ENCODE results near the gene FZR1. TPM values are rescaled to one million over a fixed set of nuclear protein-coding genes. Genes with fewer than 3 reads are reported as not detected.

The FZR1 gene
- total and polyA plus RNA-seq, 3 donors from 2014 or later, result 91.2 to 123 (median 95.1) TPM

- H3K27ac ChIP-seq, result peak overlapping the region; percentile 88 to 89
Observed at GRCh38 chr19:3499738-3500428, 6.2 kb upstream of the FZR1 start.

DNA sequence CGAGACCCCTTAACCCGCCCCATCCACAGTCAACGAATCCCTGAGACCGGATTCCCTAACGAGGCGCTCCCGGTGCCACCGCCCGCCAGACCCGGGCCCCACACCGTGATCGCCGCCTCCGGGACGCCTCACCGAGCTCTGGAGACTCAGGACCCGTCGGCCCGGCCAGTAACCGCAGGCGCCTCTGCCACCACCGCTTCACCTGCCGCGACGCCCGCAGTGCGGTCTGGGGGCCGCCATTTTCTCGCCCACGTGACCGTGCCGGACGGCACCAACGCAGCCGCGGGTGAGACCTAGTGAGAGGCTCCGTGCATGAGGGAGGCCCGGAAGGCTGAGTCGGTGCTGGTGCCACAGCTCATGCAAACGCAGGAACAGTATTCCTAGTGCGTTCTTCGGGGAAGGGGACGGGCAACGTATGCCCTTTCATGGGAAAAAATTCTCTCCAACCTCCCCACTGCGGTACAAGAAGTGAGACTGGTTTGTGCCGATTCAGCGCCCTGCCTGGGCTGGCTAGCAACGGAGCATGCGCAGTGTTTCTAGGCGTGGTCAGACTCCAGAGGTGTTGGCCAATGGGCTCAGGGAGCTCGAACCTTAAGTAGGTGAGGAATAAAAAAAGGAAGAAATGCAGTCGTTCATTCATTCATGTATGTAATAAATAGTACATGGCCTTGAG, 5.5 kb upstream of the FZR1 start, which contains the start of gene DOHH:
Gene DOHH (minus strand): TSS at position 246 of the 673 bp plus-strand sequence. CDS start 3,860 bp downstream, outside the sequence.
- intact Hi-C loops (cut with DNase I; ENCODE audit: low total_unique reads), result no loop called here
- WGBS, 2 donors, result 1% methylated on average over 15 to 40 of the region's 52 CpGs
- H3K9me3 ChIP-seq, result no peaks in the 10 kb centered on the region

More at GRCh38 chr19:3499738-3500428, 6.2 kb upstream of the FZR1 start:
- Histone ChIP-seq H3K9me3 (no peaks in the 10 kb centered on the region), H3K27me3 (no peaks in the 10 kb centered on the region), H3K4me1 (peaks cover 10% of the 10 kb centered on the region), H3K4me3 (peak overlapping the region; percentile 78 to 81), H3K36me3 (ENCODE audit: low read depth, missing control alignments) (no peaks in the 10 kb centered on the region)
- WGBS, 2 donors, result 13 to 22% methylated on average over 18 of the region's 18 CpGs
- no peak for DNase-seq
- intact Hi-C loops (cut with DNase I; ENCODE audit: low total_unique reads), result no loop called here
- TF ChIP-seq, protein P1, sequence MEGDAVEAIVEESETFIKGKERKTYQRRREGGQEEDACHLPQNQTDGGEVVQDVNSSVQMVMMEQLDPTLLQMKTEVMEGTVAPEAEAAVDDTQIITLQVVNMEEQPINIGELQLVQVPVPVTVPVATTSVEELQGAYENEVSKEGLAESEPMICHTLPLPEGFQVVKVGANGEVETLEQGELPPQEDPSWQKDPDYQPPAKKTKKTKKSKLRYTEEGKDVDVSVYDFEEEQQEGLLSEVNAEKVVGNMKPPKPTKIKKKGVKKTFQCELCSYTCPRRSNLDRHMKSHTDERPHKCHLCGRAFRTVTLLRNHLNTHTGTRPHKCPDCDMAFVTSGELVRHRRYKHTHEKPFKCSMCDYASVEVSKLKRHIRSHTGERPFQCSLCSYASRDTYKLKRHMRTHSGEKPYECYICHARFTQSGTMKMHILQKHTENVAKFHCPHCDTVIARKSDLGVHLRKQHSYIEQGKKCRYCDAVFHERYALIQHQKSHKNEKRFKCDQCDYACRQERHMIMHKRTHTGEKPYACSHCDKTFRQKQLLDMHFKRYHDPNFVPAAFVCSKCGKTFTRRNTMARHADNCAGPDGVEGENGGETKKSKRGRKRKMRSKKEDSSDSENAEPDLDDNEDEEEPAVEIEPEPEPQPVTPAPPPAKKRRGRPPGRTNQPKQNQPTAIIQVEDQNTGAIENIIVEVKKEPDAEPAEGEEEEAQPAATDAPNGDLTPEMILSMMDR (IDR thresholded peaks at IDR 0.05), result no peak
- TF ChIP-seq POLR2A (IDR thresholded peaks at IDR 0.05), result no peak

GRCh38 chr19:3501780-3502179, 4.3 kb upstream of the FZR1 start:
- TF ChIP-seq, protein P1 (IDR thresholded peaks at IDR 0.05), result no peak
- Histone ChIP-seq H3K36me3 (ENCODE audit: low read depth, missing control alignments) (no peaks in the 10 kb centered on the region), H3K27me3 (no peaks in the 10 kb centered on the region), H3K4me3 (no peak overlapping the region), H3K4me1 (peaks cover 14% of the 10 kb centered on the region), H3K27ac (no peak overlapping the region), H3K9me3 (no peaks in the 10 kb centered on the region)
- DNase-seq, result no peak
- intact Hi-C loops (cut with DNase I; ENCODE audit: low total_unique reads), result no loop called here
- 80 to 85% methylated on average over 3 of the region's 3 CpGs for WGBS, 2 donors

More for the DNA sequence above, 5.5 kb upstream of the FZR1 start, which contains the start of gene DOHH:
- Histone ChIP-seq H3K4me3 (peak within 1 kb of the TSS; percentile 78 to 81), H3K4me1 (peaks cover 14% of the 10 kb centered on the region), H3K27ac (peak within 1 kb of the TSS; percentile 88 to 89), H3K36me3 (ENCODE audit: low read depth, missing control alignments) (no peaks in the 10 kb centered on the region), H3K27me3 (no peaks in the 10 kb centered on the region)
- DNase-seq, result peak; percentile 97
- no peak for TF ChIP-seq POLR2A (IDR thresholded peaks at IDR 0.05)
- TF ChIP-seq, protein P1 (IDR thresholded peaks at IDR 0.05), result no peak

GRCh38 chr19:3503036-3503572, 3.0 kb upstream of the FZR1 start:
- H3K9me3 ChIP-seq, result no peaks in the 10 kb centered on the region
- H3K27me3 ChIP-seq, result no peaks in the 10 kb centered on the region
- H3K36me3 ChIP-seq (ENCODE audit: low read depth, missing control alignments), result no peaks in the 10 kb centered on the region
- intact Hi-C loops (cut with DNase I; ENCODE audit: low total_unique reads), result no loop called here
- 58 to 59% methylated on average over 11 to 13 of the region's 13 CpGs for WGBS, 2 donors
- peak overlapping the region in 1 of 2 donors; percentile 19 for H3K27ac ChIP-seq
- DNase-seq, result peak; percentile 56
- peaks cover 21% of the 10 kb centered on the region for H3K4me1 ChIP-seq
- no peak overlapping the region for H3K4me3 ChIP-seq
- TF ChIP-seq POLR2A (IDR thresholded peaks at IDR 0.05), result no peak
- TF ChIP-seq, protein P1 (IDR thresholded peaks at IDR 0.05), result no peak

Measured in testis (tissue), 3 donors.